ENCODE results near the gene NKX1-1.

The NKX1-1 gene

DNA sequence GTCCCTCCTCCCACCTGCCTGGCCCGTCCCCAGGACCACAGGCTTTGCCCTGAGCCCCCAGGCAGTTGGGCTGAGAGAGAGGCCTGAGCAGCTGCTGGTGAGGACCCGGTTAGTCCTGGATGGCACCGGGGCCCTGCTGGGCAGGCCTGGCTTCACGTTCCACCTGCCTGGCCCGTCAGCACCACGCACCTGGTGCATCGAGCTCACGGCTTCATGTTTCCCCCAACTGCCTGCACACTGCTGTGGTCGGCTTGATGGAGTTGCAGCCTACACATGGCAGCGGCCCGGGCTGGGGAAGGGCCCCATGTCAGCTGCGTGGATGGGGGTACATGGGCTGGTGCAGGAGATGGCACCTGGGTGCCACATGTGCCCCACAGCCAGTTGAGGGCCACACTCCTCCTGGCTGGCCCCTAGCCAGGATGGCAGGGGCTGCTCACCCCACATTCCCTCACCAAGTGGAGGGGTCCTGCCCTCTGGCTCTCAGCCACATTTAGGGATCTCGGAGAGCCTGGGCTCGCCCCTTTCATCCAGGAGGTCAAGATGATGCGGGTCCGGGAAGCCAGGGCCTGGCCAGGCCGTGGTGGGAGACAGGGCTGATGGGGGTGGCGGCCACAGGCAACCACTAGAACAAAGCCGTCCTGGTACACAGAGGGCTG lies 28.5 kb downstream of the NKX1-1 start:
- TF ChIP-seq GATA2 (IDR thresholded peaks at IDR 0.05; ENCODE audit: low read depth, low read length): no peak
- no peak for TF ChIP-seq GATA3 (IDR thresholded peaks at IDR 0.05; ENCODE audit: low read depth, low read length)

DNA sequence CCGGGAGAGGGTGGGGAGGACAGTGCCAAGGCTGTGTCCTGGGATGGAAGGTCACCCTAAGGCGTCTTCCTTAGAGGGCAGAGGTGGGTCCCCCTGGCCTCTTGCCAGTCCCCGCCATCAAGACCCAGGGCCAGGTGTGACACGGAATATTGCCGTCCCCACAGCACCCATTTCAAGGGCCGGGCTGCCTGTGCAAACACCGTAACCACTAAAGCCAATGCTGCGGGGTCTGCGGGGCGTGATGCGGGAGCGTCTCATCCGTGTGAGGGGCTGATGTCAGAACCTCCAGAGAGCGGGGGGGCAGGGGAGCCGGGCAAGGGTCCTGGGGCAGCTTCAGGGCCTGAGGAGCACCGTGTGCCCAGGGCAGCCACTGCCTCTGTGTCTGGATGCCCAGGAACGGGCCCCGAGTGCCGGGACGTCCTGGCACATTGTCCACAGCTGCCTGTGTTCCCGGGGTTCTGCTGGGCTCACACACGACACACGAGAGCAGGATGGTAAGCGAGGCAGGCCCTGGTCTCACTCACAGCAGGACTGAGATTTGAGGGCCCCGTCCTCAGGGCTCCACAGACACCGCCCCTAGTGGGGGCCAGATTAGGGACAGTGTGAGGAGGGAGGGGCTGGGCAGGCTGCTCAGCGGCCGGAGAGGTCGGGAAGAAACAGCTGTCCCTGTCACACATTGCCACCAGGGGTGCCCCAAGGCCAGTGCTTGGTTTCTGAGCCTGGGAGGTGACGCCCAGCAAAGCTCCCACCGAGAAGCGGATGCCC lies 29.2 kb downstream of the NKX1-1 start:
- TF ChIP-seq GATA3 (IDR thresholded peaks at IDR 0.05; ENCODE audit: low read depth, low read length) (no peak), GATA2 (IDR thresholded peaks at IDR 0.05; ENCODE audit: low read depth, low read length) (no peak)

GRCh38 chr4:1376391-1376840 lies 29.8 kb downstream of the NKX1-1 start:
- TF ChIP-seq GATA3 (IDR thresholded peaks at IDR 0.05; ENCODE audit: low read depth, low read length): no peak
- TF ChIP-seq GATA2 (IDR thresholded peaks at IDR 0.05; ENCODE audit: low read depth, low read length): no peak

DNA sequence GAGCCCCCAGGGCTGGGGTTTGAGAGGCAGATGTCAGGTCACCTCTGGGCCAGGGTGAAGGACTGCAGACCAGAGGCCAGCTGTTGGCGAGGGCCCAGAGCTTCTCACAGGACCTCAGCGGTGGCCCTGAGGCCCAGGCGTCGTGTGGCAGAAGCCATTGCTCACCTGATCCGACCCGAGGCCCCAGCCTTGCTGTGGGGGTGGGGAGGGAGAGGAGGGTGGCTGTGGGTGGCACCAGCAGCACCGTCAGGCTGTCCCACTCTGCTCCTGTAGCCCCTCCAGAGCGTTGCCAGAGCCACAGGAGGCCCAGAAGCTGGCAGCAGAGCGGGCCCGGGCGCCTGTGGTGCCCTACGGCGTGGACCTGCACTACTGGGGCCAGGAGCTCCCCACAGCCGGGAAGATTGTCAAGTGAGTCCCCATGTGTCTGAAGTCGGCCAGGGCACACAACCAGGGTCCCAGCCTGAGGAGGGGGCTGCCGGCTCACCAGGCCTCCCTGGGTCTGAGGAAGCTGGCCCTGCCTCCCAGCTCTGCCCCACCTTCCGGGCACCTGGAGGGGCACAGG lies 30.4 kb downstream of the NKX1-1 start:
- TF ChIP-seq GATA2 (IDR thresholded peaks at IDR 0.05; ENCODE audit: low read depth, low read length) (no peak), GATA3 (IDR thresholded peaks at IDR 0.05; ENCODE audit: low read depth, low read length) (no peak)

DNA sequence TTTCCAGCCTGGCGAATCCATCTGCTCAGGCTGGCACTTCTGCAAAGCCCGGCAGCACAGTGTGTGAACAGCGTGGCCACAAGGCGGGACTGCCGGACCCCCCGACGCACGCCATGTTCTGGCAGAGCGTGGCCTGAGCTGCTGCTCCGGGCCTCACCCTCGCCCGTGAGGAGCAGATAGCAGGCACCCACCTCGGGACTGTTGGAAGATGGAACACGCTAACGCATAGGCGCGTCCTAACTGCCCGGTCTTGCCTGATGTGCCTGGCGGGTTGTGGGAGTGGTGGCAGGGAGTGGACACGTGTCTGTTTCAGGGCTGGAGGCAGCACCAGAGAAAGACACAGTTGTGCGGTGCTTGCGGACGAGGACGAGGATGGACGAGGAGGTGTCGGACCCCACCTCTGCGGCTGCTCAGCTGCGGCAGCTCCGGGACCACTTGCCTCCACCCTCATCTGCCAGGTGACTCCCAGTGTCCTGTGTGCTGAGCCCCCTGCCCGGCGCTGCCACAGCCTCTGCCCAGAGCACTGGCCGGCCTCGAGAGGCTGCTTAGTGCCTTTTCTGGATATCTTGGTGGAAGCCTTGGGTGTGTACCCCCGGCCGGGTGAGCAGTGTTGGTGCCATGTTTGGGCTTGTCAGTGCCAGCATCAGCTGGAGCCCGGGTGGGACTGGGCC lies 31.1 kb downstream of the NKX1-1 start:
- TF ChIP-seq GATA3 (IDR thresholded peaks at IDR 0.05; ENCODE audit: low read depth, low read length): no peak
- TF ChIP-seq GATA2 (IDR thresholded peaks at IDR 0.05; ENCODE audit: low read depth, low read length): no peak

DNA sequence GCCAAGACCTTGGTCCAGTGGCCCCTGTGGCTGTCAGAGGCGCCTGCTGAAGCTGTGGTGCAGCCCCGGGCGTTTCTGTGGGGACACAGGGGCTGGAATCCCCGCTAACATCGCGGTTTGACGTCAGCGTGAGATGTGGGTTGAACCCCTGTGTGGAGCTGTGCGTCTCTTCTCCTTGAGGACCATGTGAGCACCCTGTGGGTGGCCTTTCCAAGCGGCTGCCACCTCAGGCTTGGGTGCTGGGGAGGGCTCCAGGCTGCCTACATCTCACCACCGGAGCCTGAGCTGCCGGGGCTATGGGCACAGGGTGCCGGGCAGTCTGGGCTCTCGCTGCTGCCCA lies 31.6 kb downstream of the NKX1-1 start:
- TF ChIP-seq GATA2 (IDR thresholded peaks at IDR 0.05; ENCODE audit: low read depth, low read length): no peak
- TF ChIP-seq GATA3 (IDR thresholded peaks at IDR 0.05; ENCODE audit: low read depth, low read length): no peak

DNA sequence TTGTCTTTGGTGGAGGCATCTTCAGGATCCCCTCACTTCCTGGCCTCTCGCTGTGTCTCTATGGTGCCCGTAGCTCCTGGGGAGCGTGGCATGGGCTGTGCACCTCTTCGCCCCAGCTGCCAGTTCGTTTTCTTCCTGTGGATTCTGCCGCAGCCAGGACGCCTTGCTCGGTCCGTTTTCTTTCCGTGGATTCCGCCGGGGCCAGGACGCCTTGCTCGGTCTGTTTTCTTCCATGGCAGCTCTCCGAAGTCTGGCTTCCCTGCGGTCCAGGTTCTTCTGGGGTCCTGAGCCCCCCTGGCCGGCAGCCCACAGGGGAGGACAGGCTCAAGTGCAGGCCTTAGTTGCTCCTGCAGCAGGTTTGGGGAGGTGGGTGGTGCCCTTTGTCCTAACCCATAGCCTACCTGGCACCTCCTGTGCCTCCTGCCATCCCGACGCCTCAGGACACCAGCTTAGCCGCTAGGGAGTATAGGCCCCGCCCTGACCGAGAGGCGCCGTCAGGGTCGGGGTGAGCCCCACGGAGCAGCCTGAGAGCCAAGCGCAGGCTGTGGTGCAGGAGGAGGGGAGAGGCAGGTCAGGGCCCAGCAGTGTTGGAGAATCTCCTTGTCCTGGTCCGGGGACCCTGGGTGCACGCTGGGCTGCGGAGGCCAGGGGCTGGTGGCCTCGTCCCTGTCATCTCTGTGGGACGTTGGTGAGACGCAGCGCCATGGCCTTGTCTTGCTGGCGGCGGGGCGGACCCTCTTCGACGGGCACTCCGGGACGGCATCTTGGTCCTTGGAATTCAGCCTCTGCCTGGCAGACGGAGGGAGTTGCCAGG lies 32.1 kb downstream of the NKX1-1 start:
- no peak for TF ChIP-seq GATA2 (IDR thresholded peaks at IDR 0.05; ENCODE audit: low read depth, low read length)
- TF ChIP-seq GATA3 (IDR thresholded peaks at IDR 0.05; ENCODE audit: low read depth, low read length): no peak

- TF ChIP-seq GATA3 (IDR thresholded peaks at IDR 0.05; ENCODE audit: low read depth, low read length) (no peak), GATA2 (IDR thresholded peaks at IDR 0.05; ENCODE audit: low read depth, low read length) (no peak)
Observed at GRCh38 chr4:1371176-1372165, 34.8 kb downstream of the NKX1-1 start.

- TF ChIP-seq GATA3 (IDR thresholded peaks at IDR 0.05; ENCODE audit: low read depth, low read length): no peak
- TF ChIP-seq GATA2 (IDR thresholded peaks at IDR 0.05; ENCODE audit: low read depth, low read length): no peak
Observed at GRCh38 chr4:1370321-1371124, 35.7 kb downstream of the NKX1-1 start.

DNA sequence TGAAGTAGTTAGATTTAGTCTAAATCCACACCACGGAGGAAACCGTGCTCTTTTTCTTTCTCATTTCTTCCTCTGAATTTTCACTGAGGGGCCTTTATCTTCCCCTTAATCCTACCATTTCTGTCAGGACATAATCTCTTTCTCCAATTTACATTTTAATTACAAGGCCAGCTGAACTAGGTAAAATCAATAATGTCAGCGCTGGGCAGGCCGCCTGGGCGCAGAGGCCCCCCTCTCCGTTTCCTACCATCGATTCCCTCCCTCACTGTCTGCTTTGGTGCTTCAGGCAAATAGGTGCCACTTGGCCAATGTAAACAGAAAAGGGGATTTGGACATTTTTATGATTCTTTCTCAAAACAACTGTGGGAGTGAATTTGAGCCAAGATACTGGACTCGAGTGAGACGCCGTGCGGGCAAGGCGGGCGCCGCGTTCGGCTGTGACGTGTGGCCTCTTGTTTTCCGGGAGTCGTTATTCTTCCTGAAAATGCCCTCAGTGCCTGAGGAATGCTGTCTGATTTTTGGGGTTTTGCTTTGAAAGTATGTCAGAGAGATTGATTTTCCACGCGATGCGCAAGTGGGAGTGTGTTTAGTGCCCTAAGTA lies 36.7 kb downstream of the NKX1-1 start:
- no peak for TF ChIP-seq GATA3 (IDR thresholded peaks at IDR 0.05; ENCODE audit: low read depth, low read length)
- TF ChIP-seq GATA2 (IDR thresholded peaks at IDR 0.05; ENCODE audit: low read depth, low read length): no peak

- no peak for TF ChIP-seq GATA2 (IDR thresholded peaks at IDR 0.05; ENCODE audit: low read depth, low read length)
- TF ChIP-seq GATA3 (IDR thresholded peaks at IDR 0.05; ENCODE audit: low read depth, low read length): no peak
Observed at GRCh38 chr4:1369091-1369450, 37.2 kb downstream of the NKX1-1 start.

Data from SH-SY5Y (cell line).